HK-2 (cell line): ENCODE results near the gene NRARP.
A peak's percentile ranks its signal among the peaks of the same experiment; 100 is the strongest.
"Not testable (repeated sequence)": the region's sequence is repeated elsewhere in the genome, so short reads cannot be mapped to it uniquely, and the experiment has no call there.

Source experiments
- DNase-seq: peaks from one replicate; pipeline ENCODE4 v3.0.0-alpha.2; 2018; ENCODE audit not compliant: unreplicated experiment

NRARP gene

DNA sequence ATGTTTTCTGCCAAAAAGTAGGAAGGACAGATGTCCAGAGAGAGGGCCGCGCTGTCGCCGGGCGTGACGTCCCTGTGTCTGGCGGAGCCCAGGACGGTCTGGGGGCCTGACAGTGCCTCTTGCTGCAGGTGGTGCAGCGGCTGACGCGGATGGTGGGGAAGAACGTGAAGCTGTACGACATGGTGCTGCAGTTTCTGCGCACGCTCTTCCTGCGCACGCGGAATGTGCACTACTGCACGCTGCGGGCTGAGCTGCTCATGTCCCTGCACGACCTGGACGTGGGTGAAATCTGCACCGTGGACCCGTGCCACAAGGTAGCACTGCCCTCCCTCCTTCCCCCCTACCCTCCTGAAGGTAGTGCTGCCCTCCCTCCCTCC, 39.2 kb downstream of the NRARP start:
- no peak for DNase-seq

DNA sequence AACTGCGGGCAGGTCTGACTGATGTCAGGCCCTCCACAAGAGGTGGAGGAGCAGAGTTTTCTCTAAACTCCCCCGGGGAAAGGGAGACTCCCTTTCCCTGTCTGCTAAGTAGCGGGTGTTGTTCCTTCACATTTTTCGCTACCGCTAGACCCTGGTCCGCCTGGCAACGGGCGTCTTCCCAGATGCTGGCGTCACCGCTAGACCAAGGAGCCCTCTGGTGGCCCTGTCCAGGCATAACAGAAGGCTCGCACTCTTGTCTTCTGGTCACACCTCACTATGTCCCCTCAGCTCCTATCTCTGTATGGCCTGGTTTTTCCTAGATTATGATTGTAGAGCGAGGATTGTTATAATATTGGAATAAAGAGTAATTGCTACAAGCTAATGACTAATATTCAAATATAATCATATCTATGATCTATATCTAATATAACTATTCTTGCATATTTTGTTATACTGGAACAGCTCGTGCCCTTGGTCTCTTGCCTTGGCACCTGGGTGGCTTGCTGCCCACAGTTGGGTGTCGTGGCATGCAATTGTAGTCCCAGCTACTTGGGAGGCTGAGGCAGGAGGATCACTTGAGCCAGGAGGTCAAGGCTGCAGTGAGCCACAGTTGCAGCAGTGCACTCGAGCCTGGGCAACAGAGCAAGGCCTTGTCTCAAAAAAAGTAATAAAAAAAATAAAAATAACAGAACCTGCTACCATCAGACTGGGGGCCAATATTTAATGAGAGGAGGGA, 39.7 kb downstream of the NRARP start:
- not testable (repeated sequence) for DNase-seq

DNA sequence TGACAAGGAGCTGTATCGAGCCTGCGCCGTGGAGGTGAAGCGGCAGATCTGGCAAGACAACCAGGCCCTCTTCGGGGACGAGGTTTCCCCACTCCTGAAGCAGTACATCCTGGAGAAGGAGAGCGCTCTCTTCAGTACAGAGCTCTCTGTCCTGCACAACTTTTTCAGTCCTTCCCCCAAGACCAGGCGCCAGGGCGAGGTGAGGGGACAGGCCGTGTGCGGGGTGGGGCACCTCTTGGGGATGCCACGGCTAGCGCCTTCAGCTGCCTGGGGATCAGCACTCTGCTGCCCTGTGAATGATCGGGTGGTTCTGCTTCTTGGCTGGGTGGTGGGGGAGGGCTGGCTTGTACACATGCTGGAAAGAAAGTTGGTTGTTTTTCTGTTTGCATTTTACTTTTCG, 45.2 kb downstream of the NRARP start:
- DNase-seq, result no peak

DNA sequence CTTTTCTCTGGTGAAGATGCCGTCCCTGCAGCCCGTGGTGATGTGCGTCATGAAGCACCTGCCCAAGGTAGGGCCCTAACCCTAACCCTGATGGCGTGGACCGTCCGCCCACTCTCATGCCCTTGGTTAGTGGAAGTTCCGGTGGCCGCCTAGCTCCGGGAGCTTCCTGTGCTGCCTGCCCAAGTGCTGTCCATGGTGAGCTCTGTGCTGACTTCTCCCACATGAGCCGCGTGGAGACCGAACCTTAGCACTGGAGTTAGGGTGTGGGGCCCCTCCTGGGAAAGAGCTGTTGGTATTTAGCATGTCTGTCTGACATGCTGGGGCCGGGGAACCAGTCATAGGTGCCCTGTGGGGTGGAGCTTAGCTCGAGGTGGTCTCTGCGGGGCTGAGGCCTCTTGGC, 45.7 kb downstream of the NRARP start:
- no peak for DNase-seq

DNA sequence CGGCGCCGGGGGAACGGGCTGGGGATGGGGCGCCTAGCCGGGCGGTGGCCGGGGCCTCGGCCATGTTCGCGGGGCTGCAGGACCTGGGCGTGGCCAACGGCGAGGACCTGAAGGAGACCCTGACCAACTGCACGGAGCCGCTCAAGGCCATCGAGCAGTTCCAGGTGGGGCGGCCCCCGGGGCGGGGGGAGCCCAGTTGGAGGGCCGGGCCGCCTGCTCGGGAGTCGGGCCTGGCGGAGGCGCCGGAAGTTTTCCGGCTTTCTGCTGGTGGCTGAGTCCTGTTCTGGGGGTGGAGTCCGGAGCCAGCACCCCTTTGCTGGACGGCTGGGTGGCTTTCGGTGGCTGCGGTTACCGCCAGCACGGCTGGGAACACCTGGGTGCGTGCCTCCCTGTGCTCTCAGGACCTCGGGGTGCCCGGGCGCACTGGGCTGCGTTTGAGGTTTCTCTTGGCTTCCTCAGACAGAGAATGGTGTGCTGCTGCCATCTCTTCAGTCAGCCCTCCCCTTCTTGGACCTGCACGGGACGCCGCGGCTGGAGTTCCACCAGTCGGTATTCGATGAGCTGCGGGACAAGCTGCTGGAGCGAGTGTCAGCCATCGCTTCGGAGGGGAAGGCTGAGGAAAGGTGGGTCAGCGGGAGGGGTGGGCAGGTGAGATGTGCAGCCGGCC, 46.5 kb downstream of the NRARP start:
- peak; percentile 71 for DNase-seq

GRCh38 chr9:137254624-137255447, 47.2 kb downstream of the NRARP start, which contains the start of gene NELFB:
Gene NELFB (plus strand): TSS chr9:137255327.
- DNase-seq, result peak; percentile 96

DNA sequence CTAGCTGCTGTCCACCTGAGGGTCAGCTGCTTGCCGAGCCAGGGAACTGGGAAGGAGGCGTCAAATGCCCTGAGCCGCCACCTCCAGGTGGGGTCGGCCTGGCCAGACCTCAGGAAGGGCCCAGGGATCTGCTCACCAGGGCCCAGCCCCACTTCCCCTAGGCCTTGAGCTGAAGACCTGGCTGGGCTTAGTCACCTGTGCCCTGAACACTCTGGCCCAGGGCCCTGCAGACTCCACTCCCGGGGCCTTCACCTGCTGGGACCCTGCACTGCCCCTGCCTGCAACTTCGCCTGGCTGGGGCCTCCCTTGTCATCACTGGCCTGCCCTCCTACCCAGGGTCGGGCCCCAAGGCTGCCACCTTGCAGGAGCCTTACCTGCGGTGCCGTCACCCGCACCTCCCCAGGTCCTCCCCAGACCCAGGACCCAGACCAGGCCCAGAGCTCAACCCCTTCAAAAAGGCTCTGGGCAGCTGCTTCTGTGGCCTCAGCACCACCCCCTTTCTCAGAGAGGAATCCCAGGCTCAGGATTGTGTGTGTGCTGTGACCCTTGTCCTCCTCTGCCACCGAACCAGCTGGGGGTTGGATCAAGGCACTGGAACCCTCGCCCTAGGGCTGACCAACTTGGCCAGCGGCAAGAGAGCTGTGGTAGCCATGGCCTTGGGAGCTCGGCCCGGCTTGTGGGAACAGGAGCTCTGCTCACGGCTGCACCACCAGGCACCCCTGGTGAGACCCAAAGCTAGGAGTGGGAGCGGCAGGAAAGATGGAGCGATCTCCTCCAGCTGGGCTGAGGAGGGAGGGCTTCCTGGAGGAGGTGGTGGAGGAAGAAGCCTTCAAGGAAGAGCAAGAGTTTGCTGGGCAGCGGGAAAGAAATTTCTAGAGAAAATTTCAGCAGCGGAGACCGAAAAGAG, 48.1 kb downstream of the NRARP start:
- DNase-seq, result no peak

- DNase-seq, result no peak
These were observed 49.2 kb downstream of the NRARP start for GRCh38 chr9:137252555-137253506.

- DNase-seq, result no peak
These were observed 50.4 kb downstream of the NRARP start for GRCh38 chr9:137251490-137252268.

GRCh38 chr9:137251194-137251461, 50.9 kb downstream of the NRARP start, which contains the start of gene STPG3:
Gene STPG3 (plus strand): TSS chr9:137251286. CDS start chr9:137251287, 1 bp downstream.
- no peak for DNase-seq

- DNase-seq, result no peak
These were observed 51.5 kb downstream of the NRARP start for GRCh38 chr9:137250329-137251193.
